Stomach smooth muscle (tissue), 2 donors: ENCODE results near the gene ZNF197.
A peak's percentile ranks its signal among the peaks of the same experiment; 100 is the strongest.

ENCODE experiments used
- H3K27ac ChIP-seq: one replicate; pipeline ENCODE4 v1.7.0; 2013; ENCODE audit warnings: mild to moderate bottlenecking, low read length, inconsistent platforms
- H3K27me3 ChIP-seq, 2 donors: one replicate each; pipeline ENCODE4 v1.7.0; 2013; ENCODE audit warnings: low read length in 2 of 2; ENCODE audit not compliant: insufficient read depth in 2 of 2, control insufficient read depth in 1 of 2
- H3K36me3 ChIP-seq, 2 donors: one replicate each; pipeline ENCODE4 v1.7.0; 2013; ENCODE audit warnings: low read length in 2 of 2; ENCODE audit not compliant: control insufficient read depth in 2 of 2, insufficient read depth in 2 of 2
- H3K4me1 ChIP-seq: one replicate; pipeline ENCODE4 v1.7.0; 2013; ENCODE audit warnings: low read length; ENCODE audit not compliant: control insufficient read depth, insufficient read depth
- H3K4me3 ChIP-seq, 2 donors: one replicate each; pipeline ENCODE4 v1.7.0; 2013; ENCODE audit warnings: low read length in 2 of 2
- H3K9ac ChIP-seq, 2 donors: one replicate each; pipeline ENCODE4 v1.7.0; 2013; ENCODE audit warnings: low read length in 2 of 2, mild to moderate bottlenecking in 1 of 2
- H3K9me3 ChIP-seq, 2 donors: one replicate each; pipeline ENCODE4 v1.7.0; 2013; ENCODE audit warnings: low read length in 2 of 2; ENCODE audit not compliant: control insufficient read depth in 2 of 2
- donor health status: healthy.
- donor health status: Pancreatic carcinoma.

The ZNF197 gene

DNA sequence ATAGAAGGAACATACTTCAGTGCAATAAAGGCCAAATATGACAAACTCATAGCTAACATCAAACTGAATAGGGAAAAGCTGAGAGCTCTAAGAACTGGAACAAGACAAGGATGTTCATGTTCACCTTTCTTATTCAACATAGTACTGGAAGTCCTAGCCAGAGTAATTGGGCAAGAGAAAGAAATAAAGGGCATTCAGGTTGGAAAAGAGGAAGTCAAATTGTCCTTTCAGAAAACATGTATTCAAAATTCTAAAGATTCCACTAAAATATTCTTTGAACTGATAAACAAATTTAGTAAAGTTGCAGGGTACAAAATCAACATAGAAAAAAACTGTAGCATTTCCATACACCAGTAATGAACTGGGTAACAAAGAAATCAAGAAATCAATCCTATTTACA, 12.2 kb upstream of the ZNF197 start:
- Histone ChIP-seq H3K4me1 (no peaks in the 10 kb centered on the region), H3K36me3 (no peaks in the 10 kb centered on the region), H3K27ac (no peak overlapping the region), H3K9ac (no peak overlapping the region), H3K27me3 (no peaks in the 10 kb centered on the region), H3K4me3 (no peak overlapping the region), H3K9me3 (no peaks in the 10 kb centered on the region)

DNA sequence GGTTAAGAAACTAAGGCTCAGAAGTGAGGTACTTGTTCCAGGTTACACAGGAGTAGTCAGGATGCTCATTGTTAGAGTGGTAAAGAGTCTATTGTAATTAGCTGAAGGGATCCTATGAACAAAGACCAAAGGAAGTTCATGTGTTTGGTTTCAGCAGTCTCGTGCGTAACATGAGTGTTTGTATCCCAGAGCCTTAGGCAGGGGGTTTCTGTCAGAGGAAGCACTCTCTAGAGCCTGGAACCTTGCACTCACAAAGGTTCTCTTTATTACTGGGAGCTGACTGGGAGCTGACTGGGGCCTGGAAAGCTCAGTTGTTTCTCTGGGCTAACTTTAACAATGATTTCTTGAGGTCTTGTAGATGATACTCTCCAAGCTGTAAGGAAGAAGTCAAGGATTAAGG, 3.9 kb downstream of the ZNF197 start:
- Histone ChIP-seq H3K36me3 (peaks cover 16% of the 10 kb centered on the region in 2 donors), H3K27me3 (no peaks in the 10 kb centered on the region), H3K9ac (no peak overlapping the region), H3K27ac (no peak overlapping the region), H3K4me3 (no peak overlapping the region), H3K9me3 (no peaks in the 10 kb centered on the region), H3K4me1 (peaks cover 7% of the 10 kb centered on the region)

DNA sequence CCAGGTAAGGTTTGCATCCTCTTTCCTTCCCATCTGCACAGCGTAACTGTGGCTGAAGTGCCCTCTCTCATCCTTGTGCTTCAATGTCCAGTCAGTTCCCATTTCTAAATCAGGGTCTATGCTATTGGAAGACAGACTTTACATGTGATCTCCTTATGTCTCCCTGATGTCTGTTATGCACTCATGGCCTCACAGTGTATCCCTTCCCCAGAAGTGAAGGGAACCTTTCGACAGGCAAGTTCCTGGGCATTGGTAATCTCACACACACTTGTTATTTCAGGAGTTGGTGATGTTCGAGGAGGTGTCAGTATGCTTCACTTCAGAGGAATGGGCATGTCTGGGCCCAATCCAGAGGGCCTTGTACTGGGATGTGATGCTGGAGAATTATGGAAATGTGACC, 7.4 kb downstream of the ZNF197 start:
- H3K36me3 ChIP-seq, result peaks cover 16 to 27% of the 10 kb centered on the region in 2 donors
- no peak overlapping the region for H3K27ac ChIP-seq
- H3K9me3 ChIP-seq, result no peaks in the 10 kb centered on the region
- no peaks in the 10 kb centered on the region for H3K4me1 ChIP-seq
- H3K4me3 ChIP-seq, result no peak overlapping the region
- H3K9ac ChIP-seq, result no peak overlapping the region
- H3K27me3 ChIP-seq, result no peaks in the 10 kb centered on the region

DNA sequence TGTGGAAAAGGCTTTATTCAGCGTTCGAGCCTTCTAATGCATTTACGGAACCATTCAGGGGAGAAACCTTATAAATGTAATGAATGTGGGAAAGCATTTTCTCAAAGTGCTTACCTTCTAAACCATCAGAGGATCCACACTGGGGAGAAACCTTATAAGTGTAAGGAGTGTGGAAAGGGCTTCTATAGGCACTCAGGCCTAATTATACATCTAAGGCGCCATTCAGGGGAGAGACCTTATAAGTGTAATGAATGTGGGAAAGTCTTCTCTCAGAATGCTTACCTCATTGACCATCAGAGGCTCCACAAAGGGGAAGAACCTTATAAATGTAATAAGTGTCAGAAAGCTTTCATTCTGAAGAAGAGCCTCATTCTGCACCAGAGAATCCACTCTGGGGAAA, 17.5 kb downstream of the ZNF197 start:
- Histone ChIP-seq H3K9ac (no peak overlapping the region), H3K4me1 (no peaks in the 10 kb centered on the region), H3K4me3 (no peak overlapping the region), H3K27me3 (no peaks in the 10 kb centered on the region), H3K27ac (no peak overlapping the region), H3K9me3 (peaks cover 3 to 8% of the 10 kb centered on the region in 2 donors), H3K36me3 (peaks cover 27 to 39% of the 10 kb centered on the region in 2 donors)

DNA sequence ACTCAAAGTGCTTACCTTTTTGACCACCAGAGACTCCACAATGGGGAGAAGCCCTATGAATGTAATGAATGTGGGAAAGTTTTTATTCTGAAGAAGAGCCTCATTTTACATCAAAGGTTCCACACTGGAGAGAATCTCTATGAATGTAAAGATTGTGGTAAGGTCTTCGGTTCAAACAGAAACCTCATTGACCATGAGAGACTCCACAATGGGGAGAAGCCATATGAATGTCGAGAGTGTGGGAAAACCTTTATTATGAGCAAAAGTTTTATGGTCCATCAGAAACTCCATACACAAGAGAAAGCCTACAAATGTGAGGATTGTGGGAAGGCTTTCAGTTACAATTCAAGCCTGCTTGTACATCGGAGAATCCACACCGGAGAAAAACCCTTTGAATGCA, 18.2 kb downstream of the ZNF197 start:
- Histone ChIP-seq H3K9me3 (peaks cover 3 to 8% of the 10 kb centered on the region in 2 donors), H3K4me3 (no peak overlapping the region), H3K4me1 (no peaks in the 10 kb centered on the region), H3K36me3 (peaks cover 27 to 35% of the 10 kb centered on the region in 2 donors), H3K9ac (no peak overlapping the region), H3K27ac (no peak overlapping the region), H3K27me3 (no peaks in the 10 kb centered on the region)

DNA sequence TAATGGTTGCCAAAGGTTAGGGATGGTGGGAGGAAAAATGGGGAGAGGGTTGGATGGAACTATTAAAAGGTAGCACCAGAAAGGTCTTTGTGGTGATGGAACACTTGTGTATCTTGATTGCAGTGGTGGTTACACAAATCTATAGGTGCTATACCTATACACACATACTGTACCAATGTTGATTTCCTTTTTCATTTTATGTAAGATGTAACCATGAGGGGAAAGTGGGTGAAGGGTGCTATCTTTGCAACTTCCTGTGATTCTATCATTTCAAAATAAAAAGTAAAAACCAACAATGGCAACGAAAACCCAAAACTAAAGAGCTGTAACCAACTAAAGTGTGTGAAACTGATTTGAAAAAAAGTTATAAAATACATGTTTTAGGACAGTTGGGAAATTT, 22.9 kb downstream of the ZNF197 start:
- H3K4me3 ChIP-seq, result no peak overlapping the region
- peaks cover 0 to 4% of the 10 kb centered on the region in 2 donors for H3K9me3 ChIP-seq
- H3K36me3 ChIP-seq, result peaks cover 14 to 20% of the 10 kb centered on the region in 2 donors
- no peaks in the 10 kb centered on the region for H3K27me3 ChIP-seq
- no peaks in the 10 kb centered on the region for H3K4me1 ChIP-seq
- no peak overlapping the region for H3K9ac ChIP-seq
- H3K27ac ChIP-seq, result no peak overlapping the region

DNA sequence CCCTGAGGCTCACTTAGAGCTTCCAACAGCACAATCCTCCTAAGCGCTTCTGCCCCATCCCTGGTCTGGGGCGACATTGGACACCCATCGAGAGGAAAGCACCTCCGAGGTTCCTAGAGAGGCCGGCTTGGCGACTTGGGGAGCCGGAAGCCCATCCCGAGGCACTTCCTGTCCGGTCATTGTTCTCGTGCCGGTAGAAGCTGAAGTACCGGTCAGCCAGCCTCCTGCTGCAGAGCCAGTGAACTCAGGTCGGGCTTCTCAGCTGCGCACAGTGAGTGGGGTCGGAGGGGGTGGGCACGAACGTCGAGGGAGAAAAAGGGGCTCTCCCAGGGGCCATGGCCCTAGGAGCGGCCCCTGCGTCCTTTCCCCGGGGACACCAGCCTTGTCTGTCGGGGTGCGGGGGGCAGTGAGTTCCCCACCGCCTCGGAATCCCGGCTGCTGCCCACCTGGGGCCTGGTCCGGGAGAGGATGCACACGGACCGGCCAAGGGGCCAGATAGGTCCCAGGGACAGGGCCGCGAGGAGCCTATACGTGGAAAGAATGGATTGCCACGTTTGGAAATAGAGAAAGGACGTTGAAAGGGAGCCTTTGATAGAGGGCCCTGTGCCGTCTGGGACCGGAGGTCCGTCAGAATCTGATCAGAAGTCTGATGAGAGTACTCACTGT, 23.9 kb downstream of the ZNF197 start, which contains the start of gene ZNF35:
Gene ZNF35 (plus strand): TSS at position 169 of the 666 bp plus-strand sequence. CDS start 2,336 bp downstream, outside the sequence.
- H3K4me1 ChIP-seq, result no peaks in the 10 kb centered on the region
- H3K4me3 ChIP-seq, result peak within 1 kb of the TSS; percentile 87 to 89
- no peaks in the 10 kb centered on the region for H3K27me3 ChIP-seq
- peak within 1 kb of the TSS; percentile 63 for H3K27ac ChIP-seq
- peaks cover 0 to under 1% of the 10 kb centered on the region in 2 donors for H3K9me3 ChIP-seq
- H3K36me3 ChIP-seq, result peaks cover 17 to 21% of the 10 kb centered on the region in 2 donors
- peak within 1 kb of the TSS; percentile 87 to 91 for H3K9ac ChIP-seq

DNA sequence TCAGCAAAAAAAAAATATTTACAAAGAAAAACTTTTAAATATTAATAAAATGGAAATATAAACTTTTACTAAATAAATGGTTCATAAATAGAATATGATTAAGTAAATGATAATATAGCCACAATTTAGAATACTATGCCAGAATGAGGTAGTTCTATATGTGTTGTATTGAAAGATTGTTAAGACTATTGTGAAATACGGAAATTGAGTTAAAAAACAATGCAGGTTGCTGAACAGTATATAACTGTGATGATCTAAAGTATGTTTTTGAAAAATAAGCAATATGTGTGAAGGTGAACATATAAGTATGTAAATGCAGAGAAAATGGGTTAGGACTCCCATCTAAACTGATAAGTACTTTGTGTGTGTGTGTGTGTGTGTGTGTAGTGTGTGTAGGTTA, 24.9 kb downstream of the ZNF197 start:
- Histone ChIP-seq H3K36me3 (peaks cover 24 to 26% of the 10 kb centered on the region in 2 donors), H3K9ac (no peak overlapping the region), H3K4me1 (no peaks in the 10 kb centered on the region), H3K27me3 (no peaks in the 10 kb centered on the region), H3K4me3 (no peak overlapping the region), H3K9me3 (no peaks in the 10 kb centered on the region), H3K27ac (no peak overlapping the region)

DNA sequence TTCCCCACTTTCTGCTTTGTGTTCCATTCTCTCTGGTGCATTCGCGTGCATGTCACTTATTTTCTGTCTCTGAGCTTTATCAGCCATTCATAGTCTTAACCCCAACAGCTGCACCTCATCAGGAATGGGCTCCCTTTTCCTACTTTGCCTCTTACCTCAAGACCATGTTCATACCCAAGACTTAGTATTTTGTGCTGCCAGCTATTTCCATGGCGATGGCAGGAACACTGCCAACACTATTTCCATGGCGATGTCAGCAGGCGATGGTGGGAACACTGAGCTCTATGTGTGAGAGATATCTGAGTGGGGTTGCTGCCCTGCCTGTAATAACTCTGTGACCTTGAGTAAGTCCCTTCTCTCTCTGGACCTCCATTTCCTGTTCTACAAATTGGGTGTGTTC, 29.2 kb downstream of the ZNF197 start:
- no peaks in the 10 kb centered on the region for H3K27me3 ChIP-seq
- no peak overlapping the region for H3K4me3 ChIP-seq
- H3K9me3 ChIP-seq, result peaks cover 7 to 9% of the 10 kb centered on the region in 2 donors
- H3K9ac ChIP-seq, result no peak overlapping the region
- H3K36me3 ChIP-seq, result peaks cover 52 to 57% of the 10 kb centered on the region in 2 donors
- no peaks in the 10 kb centered on the region for H3K4me1 ChIP-seq
- H3K27ac ChIP-seq, result no peak overlapping the region

DNA sequence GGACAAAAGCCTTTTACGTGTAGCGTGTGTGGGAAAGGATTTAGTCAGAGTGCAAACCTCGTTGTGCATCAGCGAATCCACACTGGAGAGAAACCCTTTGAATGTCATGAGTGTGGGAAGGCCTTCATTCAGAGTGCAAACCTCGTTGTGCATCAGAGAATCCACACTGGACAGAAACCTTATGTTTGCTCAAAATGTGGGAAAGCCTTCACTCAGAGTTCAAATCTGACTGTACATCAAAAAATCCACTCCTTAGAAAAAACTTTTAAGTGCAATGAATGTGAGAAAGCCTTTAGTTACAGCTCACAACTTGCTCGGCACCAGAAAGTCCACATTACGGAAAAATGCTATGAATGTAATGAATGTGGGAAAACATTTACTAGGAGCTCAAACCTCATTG, 34.2 kb downstream of the ZNF197 start:
- Histone ChIP-seq H3K27me3 (no peaks in the 10 kb centered on the region), H3K9ac (no peak overlapping the region), H3K4me3 (no peak overlapping the region), H3K4me1 (no peaks in the 10 kb centered on the region), H3K36me3 (peaks cover 51 to 55% of the 10 kb centered on the region in 2 donors), H3K27ac (no peak overlapping the region), H3K9me3 (peaks cover 19 to 21% of the 10 kb centered on the region in 2 donors)

DNA sequence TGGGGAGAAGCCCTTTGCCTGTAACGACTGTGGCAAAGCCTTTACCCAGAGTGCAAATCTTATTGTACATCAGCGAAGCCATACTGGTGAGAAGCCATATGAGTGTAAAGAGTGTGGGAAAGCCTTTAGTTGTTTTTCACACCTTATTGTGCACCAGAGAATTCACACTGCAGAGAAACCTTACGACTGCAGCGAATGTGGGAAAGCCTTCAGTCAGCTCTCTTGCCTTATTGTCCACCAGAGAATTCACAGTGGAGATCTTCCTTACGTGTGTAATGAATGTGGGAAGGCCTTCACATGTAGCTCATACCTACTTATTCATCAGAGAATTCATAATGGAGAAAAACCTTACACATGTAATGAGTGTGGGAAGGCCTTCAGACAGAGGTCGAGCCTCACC, 34.6 kb downstream of the ZNF197 start:
- H3K27ac ChIP-seq, result no peak overlapping the region
- H3K36me3 ChIP-seq, result peaks cover 47 to 51% of the 10 kb centered on the region in 2 donors
- H3K4me3 ChIP-seq, result no peak overlapping the region
- H3K9ac ChIP-seq, result no peak overlapping the region
- peaks cover 19 to 21% of the 10 kb centered on the region in 2 donors for H3K9me3 ChIP-seq
- no peaks in the 10 kb centered on the region for H3K4me1 ChIP-seq
- no peaks in the 10 kb centered on the region for H3K27me3 ChIP-seq
